WI38 (cell line): ENCODE measurements around the gene SRXN1.
"Not testable (repeated sequence)": the region's sequence is repeated elsewhere in the genome, so short reads cannot be mapped to it uniquely, and the experiment has no call there.

ENCODE experiments used
- H3K4me3 ChIP-seq: 2 replicates; pipeline ENCODE4 v1.5.1; 2011; ENCODE audit warnings: low read depth, mild to moderate bottlenecking, control low read depth, low read length
- CTCF ChIP-seq: IDR thresholded peaks from 2 replicates; pipeline ENCODE4 v1.5.1; 2012; ENCODE audit warnings: low read depth, mild to moderate bottlenecking, control low read depth, low read length

Gene SRXN1

GRCh38 chr20:694496-694895, 41.5 kb upstream of the SRXN1 start:
- TF ChIP-seq CTCF = no peak

GRCh38 chr20:693786-694185, 40.8 kb upstream of the SRXN1 start:
- H3K4me3 ChIP-seq = not testable (repeated sequence)

More at GRCh38 chr20:694496-694895, 41.5 kb upstream of the SRXN1 start:
- no peak overlapping the region for H3K4me3 ChIP-seq

GRCh38 chr20:692044-692443, 39.0 kb upstream of the SRXN1 start:
- TF ChIP-seq CTCF = no peak
- H3K4me3 ChIP-seq = no peak overlapping the region

- no peak overlapping the region for H3K4me3 ChIP-seq
- TF ChIP-seq CTCF = no peak
These were observed 36.9 kb upstream of the SRXN1 start for GRCh38 chr20:689947-690346.

GRCh38 chr20:689348-689747, 36.3 kb upstream of the SRXN1 start:
- TF ChIP-seq CTCF = no peak
- H3K4me3 ChIP-seq = no peak overlapping the region

GRCh38 chr20:688809-689212, 35.8 kb upstream of the SRXN1 start:
- no peak overlapping the region for H3K4me3 ChIP-seq
- no peak for TF ChIP-seq CTCF

GRCh38 chr20:687468-688203, 34.6 kb upstream of the SRXN1 start:
- TF ChIP-seq CTCF = no peak
- H3K4me3 ChIP-seq = no peak overlapping the region

- TF ChIP-seq CTCF = no peak
- H3K4me3 ChIP-seq = no peak overlapping the region
These were observed 31.8 kb upstream of the SRXN1 start for GRCh38 chr20:684676-685319.
